GM12892 (cell line): Measurements from ENCODE around the gene LRRC27. TPM values are rescaled to one million over a fixed set of nuclear protein-coding genes. Genes with fewer than 3 reads are reported as not detected.
"Not testable (repeated sequence)": the region's sequence is repeated elsewhere in the genome, so short reads cannot be mapped to it uniquely, and the experiment has no call there.

Experiments used
- DNase-seq: peaks from one replicate; pipeline ENCODE4 v3.0.0; 2011; ENCODE audit not compliant: insufficient read length
- FAIRE-seq: peaks from 2 replicates; lab custom pipeline; 2011; peaks lifted over from hg19 to GRCh38; lab: Jason Lieb, UNC
- POLR2A ChIP-seq: IDR thresholded peaks from 2 replicates; pipeline ENCODE4 v1.6.1; 2011; ENCODE audit warnings: low read depth, low read length, control low read depth
- POLR2AphosphoS5 ChIP-seq: IDR thresholded peaks from 2 replicates; pipeline ENCODE4 v1.6.1; 2011; ENCODE audit warnings: low read depth, low read length, control low read depth
- TAF1 ChIP-seq: IDR thresholded peaks from 2 replicates; pipeline ENCODE4 v1.6.1; 2011; ENCODE audit warnings: low read depth, mild to moderate bottlenecking, control low read depth, low read length, borderline replicate concordance
- polyA plus RNA-seq: library from polyadenylated mRNA; unstranded; fragments of >200 nt; gene quantifications from one replicate; pipeline ENCODE4 v1.2.1, GENCODE V29; 2012; ENCODE audit warnings: missing spikeins, inconsistent platforms; ENCODE audit not compliant: missing spikeins

The LRRC27 gene
- polyA plus RNA-seq: 6.3 TPM

GRCh38 chr10:132331601-132332432, at the start of gene LRRC27:
TSS of gene LRRC27 (plus strand) at chr10:132332193. CDS start at chr10:132333525, 1,332 bp downstream.
- TF ChIP-seq POLR2A (peak; percentile 53; the same call in 1 of the 2 replicates), POLR2AphosphoS5 (0 out of 2 replicates have a peak, but pooled peaks have one; percentile 25), TAF1 (no peak)
- peak; percentile 95 for FAIRE-seq
- DNase-seq: peak; percentile 98

- FAIRE-seq (no peak), DNase-seq (no peak)
- TF ChIP-seq TAF1: no peak
- TF ChIP-seq POLR2A: no peak
- TF ChIP-seq POLR2AphosphoS5: no peak
Observed at GRCh38 chr10:132282667-132283603, 49.1 kb upstream of the LRRC27 start.

- no peak for FAIRE-seq
- DNase-seq: no peak
- TF ChIP-seq POLR2AphosphoS5 (no peak), POLR2A (no peak), TAF1 (no peak)
Observed at GRCh38 chr10:132283604-132284382, 48.2 kb upstream of the LRRC27 start.

GRCh38 chr10:132289439-132289838, 42.6 kb upstream of the LRRC27 start:
- no peak for TF ChIP-seq POLR2A
- DNase-seq (no peak), FAIRE-seq (no peak)

- DNase-seq (no peak), FAIRE-seq (no peak)
- TF ChIP-seq POLR2AphosphoS5 (no peak), POLR2A (no peak), TAF1 (no peak)
Observed at GRCh38 chr10:132290631-132291030, 41.4 kb upstream of the LRRC27 start.

GRCh38 chr10:132291826-132292225, 40.2 kb upstream of the LRRC27 start:
- no peak for FAIRE-seq
- no peak for DNase-seq
- TF ChIP-seq POLR2AphosphoS5 (no peak), TAF1 (no peak), POLR2A (no peak)

- DNase-seq: no peak
- TF ChIP-seq POLR2A (no peak), TAF1 (no peak), POLR2AphosphoS5 (no peak)
- no peak for FAIRE-seq
Observed at GRCh38 chr10:132292287-132293200, 39.4 kb upstream of the LRRC27 start.

- DNase-seq (no peak), FAIRE-seq (no peak)
- TF ChIP-seq POLR2A (no peak), TAF1 (no peak), POLR2AphosphoS5 (no peak)
Observed at GRCh38 chr10:132293201-132293812, 38.7 kb upstream of the LRRC27 start.

GRCh38 chr10:132293813-132294520, 38.0 kb upstream of the LRRC27 start:
- FAIRE-seq: no peak
- no peak for DNase-seq
- TF ChIP-seq POLR2AphosphoS5: no peak

GRCh38 chr10:132294561-132295318, 37.3 kb upstream of the LRRC27 start:
- no peak for FAIRE-seq
- DNase-seq: no peak
- no peak for TF ChIP-seq TAF1

- not testable (repeated sequence) for FAIRE-seq, DNase-seq
Observed at GRCh38 chr10:132295481-132295880, 36.5 kb upstream of the LRRC27 start.
